ENCODE measurements around the gene SLC8A1.

DNA sequence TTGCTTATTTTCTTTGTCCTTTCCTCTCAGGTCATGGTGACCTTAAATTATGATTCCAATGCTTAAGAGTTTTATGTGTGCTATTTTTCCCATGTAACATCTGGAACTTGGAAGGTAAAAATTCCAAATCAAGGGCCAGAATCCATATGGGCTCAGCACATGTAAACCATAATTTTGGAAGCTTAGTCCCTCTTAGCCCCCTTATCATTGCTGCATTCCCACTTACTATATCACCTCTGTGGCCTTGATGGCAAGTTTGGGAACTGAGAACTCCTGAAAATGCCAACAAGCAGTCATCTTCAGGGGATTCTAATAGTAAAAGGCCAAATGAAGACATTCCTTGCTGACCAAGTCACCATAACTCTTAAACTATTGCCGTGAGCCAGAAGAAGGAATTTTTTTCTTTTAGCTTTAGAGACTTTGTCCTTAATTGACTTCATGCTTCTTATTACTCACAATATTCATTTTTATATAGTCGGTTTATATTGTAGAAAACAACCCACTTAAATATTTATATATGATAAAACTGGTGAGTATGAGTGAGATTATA, 251.4 kb downstream of the SLC8A1 start:
- TF ChIP-seq, protein P1, sequence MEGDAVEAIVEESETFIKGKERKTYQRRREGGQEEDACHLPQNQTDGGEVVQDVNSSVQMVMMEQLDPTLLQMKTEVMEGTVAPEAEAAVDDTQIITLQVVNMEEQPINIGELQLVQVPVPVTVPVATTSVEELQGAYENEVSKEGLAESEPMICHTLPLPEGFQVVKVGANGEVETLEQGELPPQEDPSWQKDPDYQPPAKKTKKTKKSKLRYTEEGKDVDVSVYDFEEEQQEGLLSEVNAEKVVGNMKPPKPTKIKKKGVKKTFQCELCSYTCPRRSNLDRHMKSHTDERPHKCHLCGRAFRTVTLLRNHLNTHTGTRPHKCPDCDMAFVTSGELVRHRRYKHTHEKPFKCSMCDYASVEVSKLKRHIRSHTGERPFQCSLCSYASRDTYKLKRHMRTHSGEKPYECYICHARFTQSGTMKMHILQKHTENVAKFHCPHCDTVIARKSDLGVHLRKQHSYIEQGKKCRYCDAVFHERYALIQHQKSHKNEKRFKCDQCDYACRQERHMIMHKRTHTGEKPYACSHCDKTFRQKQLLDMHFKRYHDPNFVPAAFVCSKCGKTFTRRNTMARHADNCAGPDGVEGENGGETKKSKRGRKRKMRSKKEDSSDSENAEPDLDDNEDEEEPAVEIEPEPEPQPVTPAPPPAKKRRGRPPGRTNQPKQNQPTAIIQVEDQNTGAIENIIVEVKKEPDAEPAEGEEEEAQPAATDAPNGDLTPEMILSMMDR (IDR thresholded peaks at IDR 0.05): no peak
- TF ChIP-seq POLR2A (IDR thresholded peaks at IDR 0.05) (no peak), POLR2AphosphoS5 (IDR thresholded peaks at IDR 0.05) (no peak), EP300 (IDR thresholded peaks at IDR 0.05; ENCODE audit: low read depth) (no peak)
